Hair follicular keratinocyte (primary cell): ENCODE data around the gene LCN2. TPM values are rescaled to one million over a fixed set of nuclear protein-coding genes. Genes with fewer than 3 reads are reported as not detected.

Experiments
- total RNA-seq: library from RNA; depleted of rRNA; stranded (reverse); fragments of >200 nt; gene quantifications from 2 replicates; pipeline ENCODE4 v1.2.3, GENCODE V29; 2015

The LCN2 gene
- 8.8 and 22.4 TPM in 2 replicates for total RNA-seq

DNA sequence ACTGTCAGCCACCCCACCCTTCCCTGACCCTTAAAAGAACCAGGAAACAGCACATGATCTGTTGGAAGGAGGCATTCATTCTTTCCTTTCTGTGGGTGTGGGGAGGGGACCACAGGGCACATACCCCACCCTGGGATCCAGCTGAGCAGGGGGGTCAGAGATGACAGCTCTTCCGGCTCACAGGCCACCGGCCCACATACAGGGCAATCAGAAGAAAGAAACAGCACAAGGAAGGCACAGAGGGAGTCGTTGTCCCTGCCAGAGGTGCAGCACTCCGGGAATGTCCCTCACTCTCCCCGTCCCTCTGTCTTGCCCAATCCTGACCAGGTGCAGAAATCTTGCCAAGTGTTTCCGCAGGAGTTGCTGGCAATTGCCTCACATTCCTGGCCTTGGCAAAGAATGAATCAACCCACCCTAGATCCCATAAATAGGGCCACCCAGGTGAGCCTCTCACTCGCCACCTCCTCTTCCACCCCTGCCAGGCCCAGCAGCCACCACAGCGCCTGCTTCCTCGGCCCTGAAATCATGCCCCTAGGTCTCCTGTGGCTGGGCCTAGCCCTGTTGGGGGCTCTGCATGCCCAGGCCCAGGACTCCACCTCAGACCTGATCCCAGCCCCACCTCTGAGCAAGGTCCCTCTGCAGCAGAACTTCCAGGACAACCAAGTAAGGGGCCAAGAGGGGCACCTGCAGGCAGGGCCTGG is at the start of gene LCN2:
Gene LCN2, plus strand, starts transcription at position 453 of the 701 bp plus-strand sequence. Its CDS starts 73 bp downstream, at position 526.

DNA sequence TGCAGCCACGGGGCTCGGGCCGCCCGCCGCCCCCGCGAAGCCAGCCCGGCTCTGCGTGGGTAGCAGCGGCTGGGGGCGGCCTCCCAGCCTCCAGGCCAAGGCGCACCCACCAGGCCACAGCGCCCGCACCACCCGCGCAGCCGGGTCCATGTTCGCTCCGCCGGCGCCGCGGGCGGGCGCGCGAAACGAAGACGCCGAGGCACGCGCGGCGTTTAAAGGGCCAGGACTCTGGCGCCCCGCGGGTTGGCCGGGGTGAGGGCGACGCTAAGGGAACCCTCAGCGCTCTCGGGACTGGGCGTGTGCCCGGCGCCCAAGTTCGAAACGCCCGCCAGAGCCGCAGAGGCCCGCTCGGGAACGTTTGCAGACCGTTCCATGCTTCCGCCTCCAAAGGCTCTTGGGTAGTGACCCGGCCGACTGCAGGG is 21.7 kb upstream of the LCN2 start, which contains the start of gene PTGES2:
Gene PTGES2, minus strand, starts transcription at position 162 of the 422 bp plus-strand sequence. Its CDS starts 12 bp downstream, at position 150.

DNA sequence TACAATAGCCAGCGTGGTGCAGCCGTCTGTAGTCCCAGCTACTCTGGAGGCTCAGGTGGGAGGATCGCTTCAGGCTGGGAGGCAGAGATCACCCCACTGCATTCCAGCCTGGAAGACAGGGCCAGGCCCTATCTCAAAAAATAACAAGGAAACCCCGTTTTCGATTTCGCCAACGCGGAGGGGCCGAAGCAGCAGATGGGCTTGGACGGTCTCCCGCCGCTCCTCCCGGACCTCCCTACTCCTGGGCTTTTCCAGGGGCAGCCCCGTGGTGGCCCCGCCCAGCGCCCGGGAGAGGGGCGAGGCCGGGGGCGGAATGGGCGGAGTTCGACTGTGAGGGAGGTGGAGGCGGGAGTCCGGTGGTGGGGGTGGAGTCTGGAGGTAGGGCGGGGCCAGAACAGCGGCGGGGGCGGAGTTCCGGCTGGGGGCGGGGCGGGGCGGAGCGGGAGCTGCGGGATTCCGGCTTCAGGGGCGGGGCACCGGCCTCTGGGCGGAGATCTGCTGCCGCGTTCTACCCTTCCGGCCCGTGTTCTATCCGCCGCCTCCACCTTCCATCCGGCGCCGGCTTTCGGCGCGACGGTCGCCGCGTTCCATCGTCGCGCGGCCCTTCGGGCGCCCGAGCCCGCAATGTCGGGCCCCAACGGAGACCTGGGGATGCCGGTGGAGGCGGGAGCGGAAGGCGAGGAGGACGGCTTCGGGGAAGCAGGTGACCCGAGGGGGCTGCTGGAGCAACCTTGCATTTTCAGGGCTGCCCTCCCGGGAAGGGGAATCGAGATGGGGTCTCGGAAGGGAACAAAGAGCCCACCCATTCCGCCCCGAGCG is 10.7 kb downstream of the LCN2 start, which contains the start of gene BBLN:
Gene BBLN, plus strand, starts transcription at position 482 of the 819 bp plus-strand sequence. Its CDS starts 143 bp downstream, at position 625.

DNA sequence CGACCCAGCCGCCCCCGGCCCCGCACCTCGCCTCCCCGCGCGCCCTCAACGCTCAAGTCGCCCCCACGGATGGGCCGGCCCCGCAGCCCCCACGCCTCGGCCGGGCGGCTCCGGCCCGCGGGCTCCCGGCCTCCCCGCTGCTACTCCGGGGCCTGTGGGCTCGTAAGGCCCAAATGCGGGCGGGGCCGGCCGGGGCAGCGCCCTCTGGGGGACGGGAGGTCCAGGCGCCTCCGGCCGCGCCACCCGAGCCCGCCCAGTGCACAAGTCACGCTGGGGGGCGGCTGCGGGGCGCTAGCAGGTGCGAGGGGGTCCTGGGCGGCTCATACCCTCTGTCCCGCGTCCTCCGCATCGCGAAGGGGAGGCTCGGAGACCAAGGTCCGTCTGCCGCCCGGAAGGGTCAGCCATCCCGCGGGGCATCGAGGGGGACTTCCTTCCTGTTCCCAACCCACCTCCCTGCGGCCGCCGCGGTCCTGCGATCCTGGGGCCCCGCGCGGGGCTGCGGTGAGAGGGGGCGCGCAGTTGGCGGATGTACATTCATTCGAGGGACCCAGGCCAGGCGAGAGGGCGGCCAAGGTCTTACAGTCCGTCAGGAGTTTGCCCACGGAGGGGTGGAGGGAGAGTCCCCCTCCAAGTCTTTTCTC is 42.3 kb downstream of the LCN2 start, which contains the start of gene CIZ1:
Gene CIZ1, minus strand, starts transcription at position 167 of the 641 bp plus-strand sequence. CDS start 715 bp downstream, outside the sequence.

Other genes with a start within 250 kb of the LCN2 start
- 25.8 and 35.7 TPM in 2 replicates for gene ST6GALNAC6, start 249.8 kb upstream of the LCN2 start, total RNA-seq
- 36.4 and 42.8 TPM in 2 replicates for gene ST6GALNAC4, start 232.4 kb upstream of the LCN2 start, total RNA-seq
- 10.2 and 21.9 TPM in 2 replicates for gene PIP5KL1, start 218.7 kb upstream of the LCN2 start, total RNA-seq
- gene DPM2, start 211.6 kb upstream of the LCN2 start, total RNA-seq: 13.4 and 20.5 TPM in 2 replicates
- 2.6 and 2.7 TPM in 2 replicates for gene EEIG1, start 168.5 kb upstream of the LCN2 start, total RNA-seq
- 6.4 and 8.1 TPM in 2 replicates for gene NAIF1, start 82.1 kb upstream of the LCN2 start, total RNA-seq
- 7.3 and 8.0 TPM in 2 replicates for gene SLC25A25, start 81.2 kb upstream of the LCN2 start, total RNA-seq
- gene PTGES2, start 21.7 kb upstream of the LCN2 start, total RNA-seq: 60.0 and 75.4 TPM in 2 replicates
- gene BBLN, start 10.8 kb downstream of the LCN2 start, total RNA-seq: 223 and 319 TPM in 2 replicates
- 48.4 and 49.0 TPM in 2 replicates for gene CIZ1, start 42.1 kb downstream of the LCN2 start, total RNA-seq
- gene DNM1, start 53.9 kb downstream of the LCN2 start, total RNA-seq: 0.16 and 0.27 TPM in 2 replicates
- 59.2 and 71.3 TPM in 2 replicates for gene GOLGA2, start 126.6 kb downstream of the LCN2 start, total RNA-seq
- gene SWI5, start 126.8 kb downstream of the LCN2 start, total RNA-seq: 27.8 and 38.7 TPM in 2 replicates
- 15.0 and 22.2 TPM in 2 replicates for gene TRUB2, start 173.0 kb downstream of the LCN2 start, total RNA-seq
- 37.6 and 50.8 TPM in 2 replicates for gene COQ4, start 173.4 kb downstream of the LCN2 start, total RNA-seq
- 32.6 and 38.4 TPM in 2 replicates for gene SLC27A4, start 191.1 kb downstream of the LCN2 start, total RNA-seq
- 23.8 and 28.3 TPM in 2 replicates for gene URM1, start 221.9 kb downstream of the LCN2 start, total RNA-seq